Hepatocyte (in vitro differentiated cells): ENCODE measurements around the gene ADAM12.

Experiments used
- CTCF ChIP-seq: fragments of 200-600 bp; sonication (generic); IDR thresholded peaks from 2 replicates; pipeline ENCODE4 v1.5.1; 2016; ENCODE audit warnings: antibody characterized with exemption, mild to moderate bottlenecking; ENCODE audit not compliant: poor library complexity
- EZH2 ChIP-seq: fragments of 200-600 bp; sonication (generic); IDR thresholded peaks from 2 replicates; pipeline ENCODE4 v1.6.1; 2016; ENCODE audit warnings: antibody characterized with exemption, mild to moderate bottlenecking, borderline replicate concordance

- TF ChIP-seq CTCF, result no peak
- TF ChIP-seq EZH2, result no peak
These were observed 324.9 kb downstream of the ADAM12 start for GRCh38 chr10:126063353-126063791.
